ENCODE results near the gene VSTM4. TPM values are rescaled to one million over a fixed set of nuclear protein-coding genes. Genes with fewer than 3 reads are reported as not detected.

Gene VSTM4
- total RNA-seq, 2 donors from 2014 or later: 6.9 to 36.0 TPM

- H3K36me3 ChIP-seq: no peaks in the 10 kb centered on the region
- 85% methylated on average over 4 of the region's 4 CpGs for WGBS
- H3K27me3 ChIP-seq (replicated peaks; ENCODE audit: insufficient read depth): no peaks in the 10 kb centered on the region
- H3K4me1 ChIP-seq (replicated peaks): no peaks in the 10 kb centered on the region
- no peak for TF ChIP-seq CTCF (IDR thresholded peaks at IDR 0.05)
- no peak for TF ChIP-seq POLR2A (IDR thresholded peaks at IDR 0.05)
- DNase-seq (ENCODE audit: low spot score): no peak
- intact Hi-C loops (cut with DNase I): no loop called here
- no peak overlapping the region for H3K27ac ChIP-seq
- H3K4me3 ChIP-seq: no peak overlapping the region
- H3K9me3 ChIP-seq: no peaks in the 10 kb centered on the region
Observed at GRCh38 chr10:48970654-48971053, 144.7 kb downstream of the VSTM4 start.

GRCh38 chr10:48970046-48970445 lies 145.3 kb downstream of the VSTM4 start:
- Histone ChIP-seq H3K4me1 (replicated peaks) (no peaks in the 10 kb centered on the region), H3K27ac (no peak overlapping the region), H3K9me3 (no peaks in the 10 kb centered on the region), H3K36me3 (no peaks in the 10 kb centered on the region), H3K27me3 (replicated peaks; ENCODE audit: insufficient read depth) (no peaks in the 10 kb centered on the region), H3K4me3 (no peak overlapping the region)
- intact Hi-C loops (cut with DNase I): no loop called here
- 94% methylated on average over 14 of the region's 14 CpGs for WGBS
- TF ChIP-seq CTCF (IDR thresholded peaks at IDR 0.05) (no peak), POLR2A (IDR thresholded peaks at IDR 0.05) (no peak), POLR2AphosphoS5 (IDR thresholded peaks at IDR 0.05) (no peak)
- no peak for DNase-seq (ENCODE audit: low spot score)

- Histone ChIP-seq H3K36me3 (no peaks in the 10 kb centered on the region), H3K27ac (no peak overlapping the region), H3K4me3 (no peak overlapping the region), H3K9me3 (no peaks in the 10 kb centered on the region), H3K27me3 (replicated peaks; ENCODE audit: insufficient read depth) (no peaks in the 10 kb centered on the region), H3K4me1 (replicated peaks) (no peaks in the 10 kb centered on the region)
- 93% methylated on average over 3 of the region's 3 CpGs for WGBS
- no peak for TF ChIP-seq POLR2A (IDR thresholded peaks at IDR 0.05)
- intact Hi-C loops (cut with DNase I): no loop called here
- no peak for DNase-seq (ENCODE audit: low spot score)
Observed at GRCh38 chr10:48968036-48968435, 147.3 kb downstream of the VSTM4 start.

GRCh38 chr10:48965460-48965859 lies 149.9 kb downstream of the VSTM4 start:
- TF ChIP-seq CTCF (IDR thresholded peaks at IDR 0.05) (no peak), POLR2A (IDR thresholded peaks at IDR 0.05) (no peak), POLR2AphosphoS5 (IDR thresholded peaks at IDR 0.05) (no peak)
- H3K36me3 ChIP-seq: no peaks in the 10 kb centered on the region
- no peaks in the 10 kb centered on the region for H3K9me3 ChIP-seq
- no peak overlapping the region for H3K27ac ChIP-seq
- intact Hi-C loops (cut with DNase I): no loop called here
- 95% methylated on average over 4 of the region's 4 CpGs for WGBS
- no peaks in the 10 kb centered on the region for H3K4me1 ChIP-seq (replicated peaks)
- DNase-seq (ENCODE audit: low spot score): no peak
- H3K27me3 ChIP-seq (replicated peaks; ENCODE audit: insufficient read depth): no peaks in the 10 kb centered on the region
- H3K4me3 ChIP-seq: no peak overlapping the region

Small RNA genes lying within 50 kb of the gene (microRNA-seq; reads per million reads assigned to microRNA genes)
- gene MIR4294: not detected

Small RNA genes lying within 50 kb of the gene (small RNA-seq; reads per million reads assigned to genes)
- gene MIR4294: 0 reads per million in 2 donors

Other genes with a start within 250 kb of the VSTM4 start
- 1 to 10 TPM in 1 of 2 donors, not detected in 1; 2.6 TPM for gene LRRC18, start 175.7 kb downstream of the VSTM4 start, total RNA-seq
- not detected for gene FAM170B, start 18.5 kb upstream of the VSTM4 start, total RNA-seq
- gene TMEM273, start 72.9 kb upstream of the VSTM4 start, total RNA-seq: 10 to 100 TPM in 1 of 2 donors, 1 to 10 TPM in 1; 1.1 to 13.0 TPM
- under 1 TPM in 1 of 2 donors, not detected in 1; 0.82 TPM for gene C10orf71, start 183.6 kb upstream of the VSTM4 start, total RNA-seq